ENCODE results near the gene SALL1.

DNA sequence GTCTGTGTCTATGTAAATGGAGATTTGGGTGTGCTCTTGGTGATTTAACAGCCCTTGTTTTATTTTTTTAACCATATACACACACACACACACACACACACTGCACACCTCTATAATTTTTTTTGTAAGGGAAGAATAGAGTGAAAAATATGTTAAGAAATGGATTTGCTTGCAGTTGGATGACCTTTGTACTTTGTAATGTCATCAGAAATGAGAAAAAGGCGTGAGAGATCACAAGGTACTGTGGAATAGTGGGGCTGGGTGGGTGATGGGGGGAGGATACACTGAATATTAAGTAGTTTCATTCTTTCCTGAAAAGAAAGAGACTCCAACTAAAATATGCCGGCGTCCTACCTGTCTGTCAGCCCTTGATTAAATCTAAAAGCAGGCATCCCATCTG lies 38.7 kb downstream of the SALL1 start:
- TF ChIP-seq CHD1 (IDR thresholded peaks at IDR 0.05; ENCODE audit: low read depth, low read length) (no peak), POLR2A (IDR thresholded peaks at IDR 0.05; ENCODE audit: low read depth, low read length) (no peak), RAD21 (IDR thresholded peaks at IDR 0.05; ENCODE audit: low read length) (no peak), MXI1 (IDR thresholded peaks at IDR 0.05; ENCODE audit: borderline replicate concordance, low read depth, low read length) (no peak), FOS (IDR thresholded peaks at IDR 0.05; ENCODE audit: low read depth, low read length) (no peak), RFX5 (IDR thresholded peaks at IDR 0.05; ENCODE audit: low read depth, low read length) (no peak), RCOR1 (IDR thresholded peaks at IDR 0.05; ENCODE audit: insufficient replicate concordance, low read length) (no peak), SMC3 (IDR thresholded peaks at IDR 0.05; ENCODE audit: low read depth, low read length) (no peak), NFE2L2 (IDR thresholded peaks at IDR 0.05; ENCODE audit: low read depth, low read length) (no peak), MAFK (IDR thresholded peaks at IDR 0.05; ENCODE audit: low read depth, low read length) (no peak)
- TF ChIP-seq, protein P1, sequence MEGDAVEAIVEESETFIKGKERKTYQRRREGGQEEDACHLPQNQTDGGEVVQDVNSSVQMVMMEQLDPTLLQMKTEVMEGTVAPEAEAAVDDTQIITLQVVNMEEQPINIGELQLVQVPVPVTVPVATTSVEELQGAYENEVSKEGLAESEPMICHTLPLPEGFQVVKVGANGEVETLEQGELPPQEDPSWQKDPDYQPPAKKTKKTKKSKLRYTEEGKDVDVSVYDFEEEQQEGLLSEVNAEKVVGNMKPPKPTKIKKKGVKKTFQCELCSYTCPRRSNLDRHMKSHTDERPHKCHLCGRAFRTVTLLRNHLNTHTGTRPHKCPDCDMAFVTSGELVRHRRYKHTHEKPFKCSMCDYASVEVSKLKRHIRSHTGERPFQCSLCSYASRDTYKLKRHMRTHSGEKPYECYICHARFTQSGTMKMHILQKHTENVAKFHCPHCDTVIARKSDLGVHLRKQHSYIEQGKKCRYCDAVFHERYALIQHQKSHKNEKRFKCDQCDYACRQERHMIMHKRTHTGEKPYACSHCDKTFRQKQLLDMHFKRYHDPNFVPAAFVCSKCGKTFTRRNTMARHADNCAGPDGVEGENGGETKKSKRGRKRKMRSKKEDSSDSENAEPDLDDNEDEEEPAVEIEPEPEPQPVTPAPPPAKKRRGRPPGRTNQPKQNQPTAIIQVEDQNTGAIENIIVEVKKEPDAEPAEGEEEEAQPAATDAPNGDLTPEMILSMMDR (conservative IDR thresholded peaks at IDR 0.05; ENCODE audit: low read depth, low read length): no peak
- TF ChIP-seq, protein P2, sequence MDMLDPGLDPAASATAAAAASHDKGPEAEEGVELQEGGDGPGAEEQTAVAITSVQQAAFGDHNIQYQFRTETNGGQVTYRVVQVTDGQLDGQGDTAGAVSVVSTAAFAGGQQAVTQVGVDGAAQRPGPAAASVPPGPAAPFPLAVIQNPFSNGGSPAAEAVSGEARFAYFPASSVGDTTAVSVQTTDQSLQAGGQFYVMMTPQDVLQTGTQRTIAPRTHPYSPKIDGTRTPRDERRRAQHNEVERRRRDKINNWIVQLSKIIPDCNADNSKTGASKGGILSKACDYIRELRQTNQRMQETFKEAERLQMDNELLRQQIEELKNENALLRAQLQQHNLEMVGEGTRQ (IDR thresholded peaks at IDR 0.05; ENCODE audit: low read depth, low read length): no peak
- TF ChIP-seq, protein P3, sequence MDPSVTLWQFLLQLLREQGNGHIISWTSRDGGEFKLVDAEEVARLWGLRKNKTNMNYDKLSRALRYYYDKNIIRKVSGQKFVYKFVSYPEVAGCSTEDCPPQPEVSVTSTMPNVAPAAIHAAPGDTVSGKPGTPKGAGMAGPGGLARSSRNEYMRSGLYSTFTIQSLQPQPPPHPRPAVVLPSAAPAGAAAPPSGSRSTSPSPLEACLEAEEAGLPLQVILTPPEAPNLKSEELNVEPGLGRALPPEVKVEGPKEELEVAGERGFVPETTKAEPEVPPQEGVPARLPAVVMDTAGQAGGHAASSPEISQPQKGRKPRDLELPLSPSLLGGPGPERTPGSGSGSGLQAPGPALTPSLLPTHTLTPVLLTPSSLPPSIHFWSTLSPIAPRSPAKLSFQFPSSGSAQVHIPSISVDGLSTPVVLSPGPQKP (IDR thresholded peaks at IDR 0.05; ENCODE audit: borderline replicate concordance, low read depth, low read length): no peak
